ENCODE data around the gene CHST6.

- no peak for TF ChIP-seq EZH2 (IDR thresholded peaks at IDR 0.05)
- TF ChIP-seq POLR2AphosphoS5 (IDR thresholded peaks at IDR 0.05; ENCODE audit: borderline replicate concordance, low read depth, low read length), result no peak
These were observed 13.8 kb downstream of the CHST6 start for GRCh38 chr16:75481475-75481874.
